Neural cell (in vitro differentiated cells): ENCODE measurements around the gene SOAT2. TPM values are rescaled to one million over a fixed set of nuclear protein-coding genes. Genes with fewer than 3 reads are reported as not detected.

Experiments used
- H2AFZ ChIP-seq: fragments of 200-600, 300-800 bp; sonication (generic), shearing (Covaris generic); 2 replicates; pipeline ENCODE4 v1.6.0; 2014; ENCODE audit warnings: low read depth, mild to moderate bottlenecking, antibody characterized with exemption, low read length, moderate library complexity
- H3F3A ChIP-seq: fragments of 200-600 bp; shearing (Covaris generic); 2 replicates; pipeline ENCODE4 v1.6.1; 2016; ENCODE audit warnings: mild to moderate bottlenecking, moderate library complexity, mixed read lengths, antibody characterized with exemption, low read length; ENCODE audit not compliant: insufficient read depth, poor library complexity, severe bottlenecking
- H3K27ac ChIP-seq: fragments of 200-600, 300-800 bp; sonication (generic), shearing (Covaris generic); 2 replicates; pipeline ENCODE4 v1.5.1; 2014; ENCODE audit warnings: mild to moderate bottlenecking, low read length, moderate library complexity
- H3K27me3 ChIP-seq: fragments of 300-800, 200-600 bp; sonication (generic), shearing (Covaris generic); 2 replicates; pipeline ENCODE4 v1.6.0; 2014; ENCODE audit warnings: mild to moderate bottlenecking, low read depth, low read length, moderate library complexity; ENCODE audit not compliant: insufficient read depth
- H3K36me3 ChIP-seq: fragments of 300-800, 200-600 bp; sonication (generic), shearing (Covaris generic); 2 replicates; pipeline ENCODE4 v1.5.1; 2014; ENCODE audit warnings: mild to moderate bottlenecking, antibody characterized with exemption, low read length, moderate library complexity; ENCODE audit not compliant: insufficient read depth
- H3K4me2 ChIP-seq: fragments of 300-800, 200-600 bp; sonication (generic), shearing (Covaris generic); 2 replicates; pipeline ENCODE4 v1.6.0; 2014; ENCODE audit warnings: mild to moderate bottlenecking, low read length
- H3K4me3 ChIP-seq: fragments of 300-800, 200-600 bp; sonication (generic), shearing (Covaris generic); 2 replicates; pipeline ENCODE4 v1.5.1; 2014; ENCODE audit warnings: mild to moderate bottlenecking, low read length, moderate library complexity
- H3K79me2 ChIP-seq: fragments of 200-600 bp; shearing (Covaris generic); replicated peaks from 2 replicates; pipeline ENCODE4 v1.6.0; 2014; ENCODE audit warnings: mild to moderate bottlenecking, low read length, moderate library complexity; ENCODE audit not compliant: insufficient read depth
- H3K9ac ChIP-seq: fragments of 300-800, 200-600 bp; sonication (generic), shearing (Covaris generic); 2 replicates; pipeline ENCODE4 v1.6.1; 2016; ENCODE audit warnings: mild to moderate bottlenecking, low read length, mixed read lengths
- H3K9me2 ChIP-seq: fragments of 200-600 bp; shearing (Covaris generic); 2 replicates; pipeline ENCODE4 v1.6.1; 2016; ENCODE audit warnings: mild to moderate bottlenecking, low read length, mixed read lengths; ENCODE audit not compliant: insufficient read depth
- H3K9me3 ChIP-seq: fragments of 200-600, 300-800 bp; sonication (generic), shearing (Covaris generic); 2 replicates; pipeline ENCODE4 v1.6.1; 2016; ENCODE audit warnings: mild to moderate bottlenecking, mixed run types, low read length, moderate library complexity, mixed read lengths
- H4K20me1 ChIP-seq: fragments of 200-600 bp; shearing (Covaris generic); 2 replicates; pipeline ENCODE4 v1.6.1; 2016; ENCODE audit warnings: mild to moderate bottlenecking, mixed run types; ENCODE audit not compliant: insufficient read depth
- CTCF ChIP-seq: fragments of 450-650 bp; IDR thresholded peaks from 2 replicates; pipeline ENCODE4 v1.5.1; 2014; ENCODE audit warnings: antibody characterized with exemption, mild to moderate bottlenecking, moderate library complexity; ENCODE audit not compliant: poor library complexity, severe bottlenecking
- EP300 ChIP-seq: fragments of 450-650 bp; conservative IDR thresholded peaks from 2 replicates; pipeline ENCODE4 v1.6.1; 2014; ENCODE audit warnings: antibody characterized with exemption, mild to moderate bottlenecking, moderate library complexity; ENCODE audit not compliant: poor library complexity, severe bottlenecking
- EZH2 ChIP-seq: fragments of 200-600, 300-800 bp; shearing (Covaris generic), sonication (generic); IDR thresholded peaks from 2 replicates; pipeline ENCODE4 v1.6.1; 2014; ENCODE audit warnings: antibody characterized with exemption, low read length, borderline replicate concordance, mild to moderate bottlenecking; ENCODE audit not compliant: insufficient read depth, poor library complexity, severe bottlenecking
- MXI1 ChIP-seq: fragments of 450-650 bp; conservative IDR thresholded peaks from 2 replicates; pipeline ENCODE4 v1.6.1; 2014; ENCODE audit warnings: antibody characterized with exemption, mild to moderate bottlenecking; ENCODE audit not compliant: poor library complexity, severe bottlenecking
- POLR2AphosphoS5 ChIP-seq: IDR thresholded peaks from 2 replicates; pipeline ENCODE4 v1.6.1; 2012
- RAD21 ChIP-seq: fragments of 450-650 bp; conservative IDR thresholded peaks from 2 replicates; pipeline ENCODE4 v1.6.1; 2014; ENCODE audit warnings: antibody characterized with exemption, mild to moderate bottlenecking, moderate library complexity
- REST ChIP-seq: IDR thresholded peaks from 2 replicates; pipeline ENCODE4 v1.6.1; 2012; ENCODE audit warnings: borderline replicate concordance
- SMC3 ChIP-seq: fragments of 450-650 bp; conservative IDR thresholded peaks from 2 replicates; pipeline ENCODE4 v1.6.1; 2014; ENCODE audit warnings: antibody characterized with exemption, mild to moderate bottlenecking, moderate library complexity; ENCODE audit not compliant: poor library complexity
- TAF1 ChIP-seq: IDR thresholded peaks from 2 replicates; pipeline ENCODE4 v1.6.1; 2012; ENCODE audit warnings: low read depth
- polyA plus RNA-seq: library from polyadenylated mRNA; depleted of rRNA; stranded (reverse); fragments of >200 nt; gene quantifications from 2 replicates; pipeline ENCODE4 v1.2.3, GENCODE V29; 2014

SOAT2 gene
- polyA plus RNA-seq, 1 donor from 2014 or later = not detected

- H3K9me2 ChIP-seq = no peaks in the 10 kb centered on the region
- no peak overlapping the region for H3K9ac ChIP-seq
- no peaks in the 10 kb centered on the region for H3F3A ChIP-seq
- no peak overlapping the region for H3K4me3 ChIP-seq
- no peak overlapping the region for H2AFZ ChIP-seq
- no peaks in the 10 kb centered on the region for H3K79me2 ChIP-seq
- H4K20me1 ChIP-seq = no peaks in the 10 kb centered on the region
- H3K36me3 ChIP-seq = no peaks in the 10 kb centered on the region
- no peaks in the 10 kb centered on the region for H3K9me3 ChIP-seq
- no peak overlapping the region for H3K4me2 ChIP-seq
- no peak overlapping the region for H3K27ac ChIP-seq
- H3K27me3 ChIP-seq = no peaks in the 10 kb centered on the region
- no peak for TF ChIP-seq TAF1
- TF ChIP-seq CTCF = no peak
- no peak for TF ChIP-seq RAD21
- no peak for TF ChIP-seq EZH2
- no peak for TF ChIP-seq REST
- no peak for TF ChIP-seq POLR2AphosphoS5
Observed at GRCh38 chr12:53145383-53146260, 42.3 kb downstream of the SOAT2 start.

GRCh38 chr12:53147181-53147580, 43.9 kb downstream of the SOAT2 start:
- no peaks in the 10 kb centered on the region for H3K27me3 ChIP-seq
- H3K9ac ChIP-seq = no peak overlapping the region
- TF ChIP-seq TAF1 (no peak), REST (no peak), RAD21 (no peak), EZH2 (no peak), EP300 (no peak), POLR2AphosphoS5 (no peak), CTCF (no peak), MXI1 (no peak), SMC3 (no peak)
- no peaks in the 10 kb centered on the region for H3K9me3 ChIP-seq
- H3K9me2 ChIP-seq = no peaks in the 10 kb centered on the region
- no peaks in the 10 kb centered on the region for H4K20me1 ChIP-seq
- no peaks in the 10 kb centered on the region for H3K36me3 ChIP-seq
- no peak overlapping the region for H3K27ac ChIP-seq
- H3K4me2 ChIP-seq = no peak overlapping the region
- H3K79me2 ChIP-seq = no peaks in the 10 kb centered on the region
- H2AFZ ChIP-seq = no peak overlapping the region
- no peak overlapping the region for H3K4me3 ChIP-seq
- H3F3A ChIP-seq = no peaks in the 10 kb centered on the region
